Right atrium auricular region (tissue), 2 donors: ENCODE measurements around the gene SLC35B1. TPM values are rescaled to one million over a fixed set of nuclear protein-coding genes. Genes with fewer than 3 reads are reported as not detected.

Source experiments
- DNase-seq: peaks from one replicate; pipeline ENCODE4 v3.0.0-alpha.2; 2019; ENCODE audit warnings: low spot score
- H3K27ac ChIP-seq, 2 donors: fragments of 200-600 bp; sonication (generic); 1 replicate in 1 of 2; 2 replicates in 1 of 2; pipeline ENCODE4 v1.5.1; 2016 to 2019
- H3K27me3 ChIP-seq, 2 donors: fragments of 200-600 bp; sonication (generic); one replicate each; pipeline versions ENCODE4 v1.5.1 to v1.6.0; 2017 to 2019
- H3K36me3 ChIP-seq: fragments of 200-600 bp; sonication (generic); one replicate; pipeline ENCODE4 v1.5.1; 2016
- H3K4me1 ChIP-seq, 2 donors: fragments of 200-600 bp; sonication (generic); one replicate each; pipeline versions ENCODE4 v1.5.1 to v1.6.0; 2017 to 2019
- H3K4me3 ChIP-seq, 2 donors: fragments of 200-600 bp; sonication (generic); 1 replicate in 1 of 2; 2 replicates in 1 of 2; pipeline ENCODE4 v1.5.1; 2017 to 2019; ENCODE audit warnings: mild to moderate bottlenecking in 1 of 2, moderate library complexity in 1 of 2
- H3K9me3 ChIP-seq, 2 donors: fragments of 200-600 bp; sonication (generic); one replicate each; pipeline ENCODE4 v1.5.1; 2019
- CTCF ChIP-seq, 2 donors: fragments of 200-600 bp; sonication (generic); IDR thresholded peaks; one replicate each; pipeline ENCODE4 v1.5.1; 2019; ENCODE audit warnings: antibody characterized with exemption in 2 of 2
- total RNA-seq, 2 donors: library from RNA; depleted of rRNA; stranded (reverse); fragments of >200 nt; gene quantifications; one replicate each; pipeline ENCODE4 v1.1.0, GENCODE V29; 2016

The SLC35B1 gene
- total RNA-seq, 2 donors from 2014 or later, result 54.1 to 83.6 TPM

- H3K4me3 ChIP-seq, result no peak overlapping the region
- no peaks in the 10 kb centered on the region for H3K4me1 ChIP-seq
- no peak overlapping the region for H3K27ac ChIP-seq
- H3K27me3 ChIP-seq, result no peaks in the 10 kb centered on the region
- no peak for DNase-seq
- TF ChIP-seq CTCF (IDR thresholded peaks at IDR 0.05), result no peak
- peaks cover 62% of the 10 kb centered on the region for H3K36me3 ChIP-seq
- no peaks in the 10 kb centered on the region for H3K9me3 ChIP-seq
Observed at GRCh38 chr17:49700960-49701359, 6.8 kb downstream of the SLC35B1 start.

GRCh38 chr17:49699966-49700575 is 7.7 kb downstream of the SLC35B1 start:
- no peak for TF ChIP-seq CTCF (IDR thresholded peaks at IDR 0.05)
- Histone ChIP-seq H3K36me3 (peaks cover 53% of the 10 kb centered on the region), H3K27ac (no peak overlapping the region), H3K4me1 (peaks cover 0 to 3% of the 10 kb centered on the region in 2 donors), H3K4me3 (no peak overlapping the region), H3K9me3 (no peaks in the 10 kb centered on the region), H3K27me3 (no peaks in the 10 kb centered on the region)
- DNase-seq, result no peak

- no peak overlapping the region for H3K4me3 ChIP-seq
- peak overlapping the region in 1 of 2 donors; percentile 3 for H3K27ac ChIP-seq
- no peaks in the 10 kb centered on the region for H3K27me3 ChIP-seq
- no peak for DNase-seq
- H3K9me3 ChIP-seq, result no peaks in the 10 kb centered on the region
- no peak for TF ChIP-seq CTCF (IDR thresholded peaks at IDR 0.05)
- H3K4me1 ChIP-seq, result peaks cover 0 to 6% of the 10 kb centered on the region in 2 donors
- peaks cover 32% of the 10 kb centered on the region for H3K36me3 ChIP-seq
Observed at GRCh38 chr17:49698005-49698404, 9.8 kb downstream of the SLC35B1 start.

DNA sequence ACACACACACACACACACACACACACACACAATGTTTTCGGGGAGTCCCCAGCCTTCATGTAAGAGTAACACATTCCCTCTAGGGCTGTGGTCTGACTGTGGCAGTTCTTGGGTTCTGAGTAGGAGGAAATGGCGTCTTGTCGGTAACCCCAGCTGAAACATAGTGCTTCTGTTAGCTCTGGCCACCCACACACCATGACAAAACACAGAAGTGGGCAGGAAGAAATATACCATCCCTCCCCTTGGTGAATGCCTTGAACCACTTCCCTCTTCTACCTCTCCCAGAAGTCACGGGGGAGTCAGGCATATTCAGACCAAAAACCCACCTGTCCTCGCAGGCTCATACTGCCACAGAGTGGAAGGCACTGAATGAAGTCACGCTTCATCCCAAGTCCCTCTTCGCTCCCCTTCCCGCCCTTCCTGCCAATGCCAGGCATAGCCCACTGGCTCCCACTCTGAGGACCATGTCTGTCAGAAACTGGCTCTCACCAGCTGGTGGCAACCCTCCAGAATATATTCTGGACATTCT is 11.5 kb downstream of the SLC35B1 start:
- H3K4me3 ChIP-seq, result no peak overlapping the region
- no peaks in the 10 kb centered on the region for H3K9me3 ChIP-seq
- peaks cover 15% of the 10 kb centered on the region for H3K36me3 ChIP-seq
- H3K27me3 ChIP-seq, result no peaks in the 10 kb centered on the region
- no peak overlapping the region for H3K27ac ChIP-seq
- no peak for DNase-seq
- TF ChIP-seq CTCF (IDR thresholded peaks at IDR 0.05), result no peak
- peaks cover 0 to 21% of the 10 kb centered on the region in 2 donors for H3K4me1 ChIP-seq

GRCh38 chr17:49695698-49696232 is 12.0 kb downstream of the SLC35B1 start:
- H3K4me1 ChIP-seq, result peaks cover 0 to 26% of the 10 kb centered on the region in 2 donors
- no peaks in the 10 kb centered on the region for H3K9me3 ChIP-seq
- peaks cover 10% of the 10 kb centered on the region for H3K36me3 ChIP-seq
- TF ChIP-seq CTCF (IDR thresholded peaks at IDR 0.05), result peak in 1 of 2 donors; percentile 26
- no peak for DNase-seq
- H3K27ac ChIP-seq, result no peak overlapping the region
- no peaks in the 10 kb centered on the region for H3K27me3 ChIP-seq
- no peak overlapping the region for H3K4me3 ChIP-seq
